Mammary epithelial cell (primary cell): ENCODE results near the gene KCNJ13.

Experiments
- EZH2 ChIP-seq: IDR thresholded peaks from 2 replicates; pipeline ENCODE4 v1.6.1; 2012; ENCODE audit warnings: low read length, inconsistent platforms, borderline replicate concordance
- TF ChIP-seq, protein P1 (sequence below), 2 donors: IDR thresholded peaks in 1 of 2; conservative IDR thresholded peaks in 1 of 2; 2 replicates each; pipeline ENCODE4 v1.5.1; 2011 to 2012; ENCODE audit warnings: inconsistent platforms in 2 of 2, low read length in 2 of 2, mild to moderate bottlenecking in 2 of 2, control low read depth in 1 of 2, low read depth in 1 of 2; ENCODE audit not compliant: insufficient read depth in 1 of 2; ENCODE audit errors: extremely low read depth in 1 of 2

DNA sequence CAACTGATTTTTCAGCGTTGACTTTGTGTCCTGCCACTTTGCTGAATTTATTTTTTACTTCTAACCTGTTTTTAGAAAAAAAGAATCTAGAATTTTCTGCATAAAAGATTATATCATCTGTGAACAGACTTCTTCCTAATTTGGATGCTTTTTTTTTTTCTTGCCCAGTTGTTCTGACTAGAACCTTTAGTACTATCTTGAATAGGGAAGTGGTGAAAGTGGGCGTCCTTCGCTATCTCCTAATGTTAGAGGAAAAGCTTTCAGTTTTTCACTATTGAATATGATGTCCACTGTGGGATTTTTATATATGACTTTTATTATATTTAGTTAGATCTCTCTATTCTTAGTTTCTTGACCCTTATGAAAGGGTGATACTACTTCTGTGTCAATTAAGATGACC, 25.7 kb upstream of the KCNJ13 start:
- TF ChIP-seq, protein P1, sequence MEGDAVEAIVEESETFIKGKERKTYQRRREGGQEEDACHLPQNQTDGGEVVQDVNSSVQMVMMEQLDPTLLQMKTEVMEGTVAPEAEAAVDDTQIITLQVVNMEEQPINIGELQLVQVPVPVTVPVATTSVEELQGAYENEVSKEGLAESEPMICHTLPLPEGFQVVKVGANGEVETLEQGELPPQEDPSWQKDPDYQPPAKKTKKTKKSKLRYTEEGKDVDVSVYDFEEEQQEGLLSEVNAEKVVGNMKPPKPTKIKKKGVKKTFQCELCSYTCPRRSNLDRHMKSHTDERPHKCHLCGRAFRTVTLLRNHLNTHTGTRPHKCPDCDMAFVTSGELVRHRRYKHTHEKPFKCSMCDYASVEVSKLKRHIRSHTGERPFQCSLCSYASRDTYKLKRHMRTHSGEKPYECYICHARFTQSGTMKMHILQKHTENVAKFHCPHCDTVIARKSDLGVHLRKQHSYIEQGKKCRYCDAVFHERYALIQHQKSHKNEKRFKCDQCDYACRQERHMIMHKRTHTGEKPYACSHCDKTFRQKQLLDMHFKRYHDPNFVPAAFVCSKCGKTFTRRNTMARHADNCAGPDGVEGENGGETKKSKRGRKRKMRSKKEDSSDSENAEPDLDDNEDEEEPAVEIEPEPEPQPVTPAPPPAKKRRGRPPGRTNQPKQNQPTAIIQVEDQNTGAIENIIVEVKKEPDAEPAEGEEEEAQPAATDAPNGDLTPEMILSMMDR (conservative IDR thresholded peaks at IDR 0.05 in 1 of 2, IDR thresholded peaks at IDR 0.05 in 1 of 2; ENCODE audit: extremely low read depth in 1 of 2, insufficient read depth in 1 of 2, low read depth in 1 of 2, low read length in 2 of 2): no peak
- no peak for TF ChIP-seq EZH2
